22Rv1 (cell line): Measurements from ENCODE around the gene SMYD3.

Experiments used
- ZFX ChIP-seq: fragments of 450-650 bp; IDR thresholded peaks from 2 replicates; pipeline ENCODE4 v1.6.1; 2017; ENCODE audit warnings: antibody characterized with exemption, borderline replicate concordance
- TF ChIP-seq, protein P1 (sequence below): fragments of 450-650 bp; IDR thresholded peaks from 2 replicates; pipeline ENCODE4 v1.5.1; 2017; ENCODE audit warnings: mild to moderate bottlenecking

GRCh38 chr1:245772325-245772724 is 734.8 kb downstream of the SMYD3 start:
- TF ChIP-seq, protein P1, sequence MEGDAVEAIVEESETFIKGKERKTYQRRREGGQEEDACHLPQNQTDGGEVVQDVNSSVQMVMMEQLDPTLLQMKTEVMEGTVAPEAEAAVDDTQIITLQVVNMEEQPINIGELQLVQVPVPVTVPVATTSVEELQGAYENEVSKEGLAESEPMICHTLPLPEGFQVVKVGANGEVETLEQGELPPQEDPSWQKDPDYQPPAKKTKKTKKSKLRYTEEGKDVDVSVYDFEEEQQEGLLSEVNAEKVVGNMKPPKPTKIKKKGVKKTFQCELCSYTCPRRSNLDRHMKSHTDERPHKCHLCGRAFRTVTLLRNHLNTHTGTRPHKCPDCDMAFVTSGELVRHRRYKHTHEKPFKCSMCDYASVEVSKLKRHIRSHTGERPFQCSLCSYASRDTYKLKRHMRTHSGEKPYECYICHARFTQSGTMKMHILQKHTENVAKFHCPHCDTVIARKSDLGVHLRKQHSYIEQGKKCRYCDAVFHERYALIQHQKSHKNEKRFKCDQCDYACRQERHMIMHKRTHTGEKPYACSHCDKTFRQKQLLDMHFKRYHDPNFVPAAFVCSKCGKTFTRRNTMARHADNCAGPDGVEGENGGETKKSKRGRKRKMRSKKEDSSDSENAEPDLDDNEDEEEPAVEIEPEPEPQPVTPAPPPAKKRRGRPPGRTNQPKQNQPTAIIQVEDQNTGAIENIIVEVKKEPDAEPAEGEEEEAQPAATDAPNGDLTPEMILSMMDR, result no peak
- TF ChIP-seq ZFX, result no peak
